Endothelial cell of umbilical vein (primary cell): Measurements from ENCODE around the gene THTPA. TPM values are rescaled to one million over a fixed set of nuclear protein-coding genes. Genes with fewer than 3 reads are reported as not detected.

Source experiments
- BruUV-seq: library from RNA; stranded (reverse); fragments of 400-500 nt; replicated peaks from 2 replicates; lab custom pipeline; 2021; lab: Mats Ljungman, UMichigan
- CTCF ChIA-PET: fragments of 300-600, 350-600 bp; sonication (Branson Sonifier 250); formaldehyde crosslinking; loops from one replicate; lab custom pipeline; 2021; ENCODE audit warnings: antibody characterized with exemption, inconsistent platforms; lab: Charles Lee
- POLR2A ChIA-PET: fragments of 300-600, 350-600 bp; sonication (Branson Sonifier 250); formaldehyde crosslinking; loops from one replicate; lab custom pipeline; 2021; ENCODE audit warnings: antibody characterized with exemption, inconsistent platforms; lab: Charles Lee
- DNase-seq: peaks from one replicate; pipeline ENCODE4 v3.0.0-alpha.2; 2011; ENCODE audit warnings: low read depth, low spot score
- FAIRE-seq: peaks from 2 replicates; lab custom pipeline; 2011; peaks lifted over from hg19 to GRCh38; lab: Jason Lieb, UNC
- H2AFZ ChIP-seq: 2 replicates; pipeline ENCODE4 v1.6.0; 2012; ENCODE audit warnings: low read depth, low read length, control low read depth, inconsistent platforms
- H3K27ac ChIP-seq: 2 replicates; pipeline ENCODE4 v1.5.1; 2011; ENCODE audit warnings: low read depth, mild to moderate bottlenecking, control low read depth, low read length, moderate library complexity; ENCODE audit not compliant: insufficient read depth
- H3K27me3 ChIP-seq, 2 experiments: 2 replicates each; pipeline versions ENCODE4 v1.6.0 to v1.6.1; 2011; ENCODE audit warnings: low read length in 2 of 2, mixed read lengths in 1 of 2; ENCODE audit not compliant: control insufficient read depth in 2 of 2, insufficient read depth in 2 of 2
- H3K36me3 ChIP-seq, 2 experiments: 2 replicates in 1 of 2; 3 replicates in 1 of 2; pipeline ENCODE4 v1.5.1; 2011; ENCODE audit warnings: low read length in 2 of 2, mild to moderate bottlenecking in 1 of 2, moderate library complexity in 1 of 2; ENCODE audit not compliant: control insufficient read depth in 2 of 2, insufficient read depth in 2 of 2; ENCODE audit errors: extremely low read depth in 1 of 2
- H3K4me1 ChIP-seq: 3 replicates; pipeline ENCODE4 v1.5.1; 2011; ENCODE audit warnings: mild to moderate bottlenecking, low read length; ENCODE audit not compliant: control insufficient read depth, insufficient read depth; ENCODE audit errors: extremely low read depth
- H3K4me2 ChIP-seq: 2 replicates; pipeline ENCODE4 v1.6.1; 2011; ENCODE audit warnings: low read length, control low read depth, mixed read lengths; ENCODE audit not compliant: insufficient read depth
- H3K4me3 ChIP-seq, 3 experiments: fragments of 200-600 bp in 1 of 3; sonication (generic), shearing (Covaris generic) in 1 of 3; replicated peaks in 1 of 3; 2 replicates each; pipeline ENCODE4 v1.5.1; 2011 to 2016; ENCODE audit warnings: control low read depth in 3 of 3, low read length in 3 of 3, mild to moderate bottlenecking in 2 of 3, inconsistent platforms in 1 of 3, low read depth in 1 of 3, moderate library complexity in 1 of 3; ENCODE audit not compliant: insufficient read depth in 1 of 3
- H3K79me2 ChIP-seq: 2 replicates; pipeline ENCODE4 v1.6.0; 2012; ENCODE audit warnings: low read length, inconsistent platforms; ENCODE audit not compliant: control insufficient read depth, insufficient read depth
- H3K9ac ChIP-seq: replicated peaks from 2 replicates; pipeline ENCODE3; 2011; ENCODE audit warnings: low read length, control low read depth; ENCODE audit not compliant: insufficient read depth; ENCODE audit errors: extremely low read depth
- H3K9me1 ChIP-seq: replicated peaks from 3 replicates; pipeline ENCODE4 v1.6.0; 2011; ENCODE audit warnings: mild to moderate bottlenecking, low read length; ENCODE audit not compliant: control insufficient read depth, insufficient read depth; ENCODE audit errors: extremely low read depth
- H3K9me3 ChIP-seq: replicated peaks from 2 replicates; pipeline ENCODE4 v1.5.1; 2012; ENCODE audit warnings: low read length, inconsistent platforms; ENCODE audit not compliant: control insufficient read depth, insufficient read depth
- H4K20me1 ChIP-seq: replicated peaks from 2 replicates; pipeline ENCODE3; 2011; ENCODE audit warnings: mild to moderate bottlenecking, low read length; ENCODE audit not compliant: control insufficient read depth, insufficient read depth; ENCODE audit errors: extremely low read depth
- EZH2 ChIP-seq: IDR thresholded peaks from 2 replicates; pipeline ENCODE4 v1.6.1; 2012; ENCODE audit warnings: borderline replicate concordance, low read depth, mild to moderate bottlenecking, moderate library complexity, low read length, inconsistent platforms; ENCODE audit not compliant: severe bottlenecking
- GATA2 ChIP-seq: IDR thresholded peaks from 2 replicates; pipeline ENCODE4 v1.7.0; 2011; ENCODE audit warnings: low read depth, mild to moderate bottlenecking, moderate library complexity, mixed read lengths, low read length; ENCODE audit not compliant: insufficient read length, insufficient read depth
- POLR2A ChIP-seq: IDR thresholded peaks from 2 replicates; pipeline ENCODE4 v1.6.1; 2012; ENCODE audit warnings: low read depth, mild to moderate bottlenecking, control low read depth, low read length
- dilution Hi-C: fragments of 300-500 bp; cut with MboI; formaldehyde crosslinking; loops from one replicate; pipeline ENCODE4 v1.15.0; 2019; ENCODE audit warnings: low sequenced_read_pairs; ENCODE audit not compliant: extremely low pct_ligation_motif_present
- intact Hi-C: fragments of 100-400 bp; cut with micrococcal nuclease; formaldehyde crosslinking; loops from one replicate; pipeline ENCODE4 v1.10.0; 2022
- polyA plus RNA-seq, 4 experiments: library from polyadenylated mRNA; depleted of rRNA in 3 of 4; stranded (reverse) in 3 of 4; unstranded in 1 of 4; fragments of >200 nt; gene quantifications; 2 replicates each; pipeline versions ENCODE4 v1.2.1 to v1.2.3, GENCODE V29; 2011 to 2012; ENCODE audit warnings: missing spikeins in 1 of 4
- total RNA-seq: library from RNA; stranded (reverse); gene quantifications from 2 replicates; pipeline ENCODE4 v1.2.3, GENCODE V29; 2021
- TF ChIP-seq, protein P1 (sequence below), 2 donors: IDR thresholded peaks; 1 replicate in 1 of 2; 2 replicates in 1 of 2; pipeline ENCODE4 v1.5.1; 2011; ENCODE audit warnings: low read length in 2 of 2, mild to moderate bottlenecking in 2 of 2, moderate library complexity in 2 of 2, control low read depth in 1 of 2, inconsistent platforms in 1 of 2, low read depth in 1 of 2; ENCODE audit not compliant: insufficient read depth in 1 of 2; ENCODE audit errors: extremely low read depth in 1 of 2

THTPA gene
- total and polyA plus RNA-seq, 2 donors (not counting 3 experiments of a cell fraction or from before 2014, with no cell fraction given) = 10.8 to 12.5 TPM

DNA sequence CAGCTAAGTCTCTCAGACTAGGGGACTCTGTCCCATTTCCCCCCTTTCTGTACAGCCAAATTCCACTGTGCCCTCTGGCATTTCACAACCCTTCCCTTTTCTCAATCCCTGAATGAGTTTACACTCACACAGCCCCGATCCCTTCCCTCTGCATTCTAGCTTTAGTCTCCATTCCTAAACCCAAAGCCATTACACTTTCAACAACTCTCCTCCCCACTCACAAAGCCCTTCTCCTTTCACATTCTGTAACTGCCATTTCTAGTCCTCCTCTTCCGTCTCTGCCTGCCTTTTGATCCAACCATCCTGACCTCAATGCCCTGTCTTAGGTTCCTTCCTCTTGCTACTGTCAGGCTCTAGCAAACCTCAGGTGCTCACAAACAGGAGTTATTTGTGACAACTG is 8.1 kb upstream of the THTPA start:
- no peaks in the 10 kb centered on the region for H3K9me1 ChIP-seq
- H3K79me2 ChIP-seq = no peaks in the 10 kb centered on the region
- no peak overlapping the region for H3K27ac ChIP-seq
- CTCF ChIA-PET = interaction anchor here (0.8 to 4.5 kb wide), 2 partner anchors 11 to 363 kb away, joined by 3 to 24 read pairs; no protein-coding TSS in a partner anchor
- peaks cover 23 to 25% of the 10 kb centered on the region in 2 experiments for H3K27me3 ChIP-seq
- no peaks in the 10 kb centered on the region for H3K9me3 ChIP-seq
- no peak overlapping the region for H3K4me2 ChIP-seq
- TF ChIP-seq POLR2A = no peak
- TF ChIP-seq EZH2 = no peak
- no peak for TF ChIP-seq GATA2
- TF ChIP-seq, protein P1, sequence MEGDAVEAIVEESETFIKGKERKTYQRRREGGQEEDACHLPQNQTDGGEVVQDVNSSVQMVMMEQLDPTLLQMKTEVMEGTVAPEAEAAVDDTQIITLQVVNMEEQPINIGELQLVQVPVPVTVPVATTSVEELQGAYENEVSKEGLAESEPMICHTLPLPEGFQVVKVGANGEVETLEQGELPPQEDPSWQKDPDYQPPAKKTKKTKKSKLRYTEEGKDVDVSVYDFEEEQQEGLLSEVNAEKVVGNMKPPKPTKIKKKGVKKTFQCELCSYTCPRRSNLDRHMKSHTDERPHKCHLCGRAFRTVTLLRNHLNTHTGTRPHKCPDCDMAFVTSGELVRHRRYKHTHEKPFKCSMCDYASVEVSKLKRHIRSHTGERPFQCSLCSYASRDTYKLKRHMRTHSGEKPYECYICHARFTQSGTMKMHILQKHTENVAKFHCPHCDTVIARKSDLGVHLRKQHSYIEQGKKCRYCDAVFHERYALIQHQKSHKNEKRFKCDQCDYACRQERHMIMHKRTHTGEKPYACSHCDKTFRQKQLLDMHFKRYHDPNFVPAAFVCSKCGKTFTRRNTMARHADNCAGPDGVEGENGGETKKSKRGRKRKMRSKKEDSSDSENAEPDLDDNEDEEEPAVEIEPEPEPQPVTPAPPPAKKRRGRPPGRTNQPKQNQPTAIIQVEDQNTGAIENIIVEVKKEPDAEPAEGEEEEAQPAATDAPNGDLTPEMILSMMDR (IDR thresholded peaks at IDR 0.05; ENCODE audit: extremely low read depth in 1 of 2, insufficient read depth in 1 of 2, low read depth in 1 of 2, low read length in 2 of 2) = no peak
- intact Hi-C loops (no loop called here), dilution Hi-C loops (no loop called here)
- no peaks in the 10 kb centered on the region for H4K20me1 ChIP-seq
- POLR2A ChIA-PET = no interaction called here
- H2AFZ ChIP-seq = no peak overlapping the region
- peaks cover 8% of the 10 kb centered on the region for H3K4me1 ChIP-seq
- H3K4me3 ChIP-seq = no peak overlapping the region
- no peak for DNase-seq
- BruUV-seq = no TSS peak
- H3K36me3 ChIP-seq = no peaks in the 10 kb centered on the region
- FAIRE-seq = no peak
- no peak overlapping the region for H3K9ac ChIP-seq
